ENCODE data around the gene ABCA5. TPM values are rescaled to one million over a fixed set of nuclear protein-coding genes. Genes with fewer than 3 reads are reported as not detected.

The ABCA5 gene
- total and polyA plus RNA-seq, 2 of the 13 experiments (the other 11 are each of a cell fraction or from before 2014, with no cell fraction given): 9.7 to 10.1 TPM

DNA sequence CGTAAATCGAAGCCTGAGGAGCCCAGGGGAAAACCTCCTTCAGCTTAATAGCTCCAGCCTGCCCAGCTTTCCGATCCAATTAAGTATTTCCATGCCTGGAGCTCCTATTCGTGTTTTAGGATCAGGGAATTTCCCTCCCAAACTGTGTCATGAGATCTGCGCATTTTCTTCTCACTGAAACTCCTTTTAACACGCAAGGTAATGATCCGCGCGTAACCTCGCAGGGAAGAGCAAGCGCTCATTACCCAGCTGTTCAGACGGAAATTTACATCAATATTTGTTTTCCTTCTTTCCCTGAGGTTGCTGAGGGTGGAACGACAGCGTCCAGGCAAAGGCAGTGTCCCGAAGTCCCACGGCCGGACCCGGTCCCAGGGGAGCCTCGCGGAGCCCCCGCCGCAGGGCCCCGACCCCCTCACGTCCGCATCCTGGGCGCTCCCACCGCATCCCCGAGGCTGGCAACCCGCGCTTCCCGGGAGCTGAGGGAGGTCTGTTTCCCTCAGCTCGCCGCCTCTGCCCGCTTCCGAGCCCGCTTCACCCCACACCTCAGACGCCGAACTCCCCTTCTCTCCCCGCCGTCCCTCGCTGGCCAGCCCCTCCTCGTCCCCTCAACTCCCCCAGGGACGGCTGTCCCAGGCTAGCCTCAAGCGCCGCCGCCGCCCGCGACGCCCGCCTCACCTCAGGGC is 415 bp downstream of the ABCA5 start:
- no peak for FAIRE-seq
- ATAC-seq: peak; percentile 59
- in situ Hi-C loops (cut with HindIII; ENCODE audit: extremely low pct_ligation_motif_present, low pct_unique_long_range_greater_than_20kb) (no loop called here), intact Hi-C loops (cut with micrococcal nuclease; ENCODE audit: unreplicated experiment) (loop anchor here (2.0 kb wide), 1 partner anchor 58 kb away; no protein-coding TSS in a partner anchor)
- Histone ChIP-seq H3K9ac (ENCODE audit: insufficient read depth, low read depth, low read length) (peak overlapping the region; percentile 65), H3K4me2 (ENCODE audit: low read depth, low read length) (peak overlapping the region; percentile 97), H3K27ac (ENCODE audit: extremely low read length, insufficient read depth, low read length) (peak overlapping the region; percentile 55), H3K9me3 (ENCODE audit: low read length) (no peaks in the 10 kb centered on the region), H3K27me3 (ENCODE audit: control insufficient read depth in 1 of 2, insufficient read depth in 2 of 2, low read length in 2 of 2) (no peaks in the 10 kb centered on the region; a peak in 2 of 5 replicates), H3K4me1 (ENCODE audit: insufficient read depth, low read length) (peaks cover 34% of the 10 kb centered on the region), H2AFZ (ENCODE audit: low read length) (peak overlapping the region; percentile 84), H3K4me3 (replicated peaks in 1 of 3; ENCODE audit: insufficient read depth in 1 of 3, low read depth in 2 of 3, low read length in 3 of 3) (peak overlapping the region; percentile 72 to 85 (median 82)), H3K79me2 (ENCODE audit: insufficient read depth, low read length) (no peaks in the 10 kb centered on the region), H4K20me1 (ENCODE audit: insufficient read depth, low read length) (no peaks in the 10 kb centered on the region), H3K36me3 (replicated peaks in 1 of 2; ENCODE audit: control insufficient read depth in 1 of 2, insufficient read depth in 2 of 2, low read length in 2 of 2) (no peaks in the 10 kb centered on the region)
- WGBS (ENCODE audit: low lambda C conversion rate): 1% methylated on average over 39 of the region's 51 CpGs
- TSS peak; percentile 49 for BruUV-seq (replicated peaks)
- ChIA-PET POLR2A (interaction anchor here (0.7 to 2.5 kb wide), 10 partner anchors 13 to 1333 kb away, joined by 3 to 13 read pairs (median 4); partner anchors contain the start of gene MAP2K6), CTCF (ENCODE audit: low intra/inter-chr PET ratio, low total read pairs) (no interaction called here)
- DNase-seq (ENCODE audit: low spot score): peak; percentile 7
- TF ChIP-seq, protein P1, sequence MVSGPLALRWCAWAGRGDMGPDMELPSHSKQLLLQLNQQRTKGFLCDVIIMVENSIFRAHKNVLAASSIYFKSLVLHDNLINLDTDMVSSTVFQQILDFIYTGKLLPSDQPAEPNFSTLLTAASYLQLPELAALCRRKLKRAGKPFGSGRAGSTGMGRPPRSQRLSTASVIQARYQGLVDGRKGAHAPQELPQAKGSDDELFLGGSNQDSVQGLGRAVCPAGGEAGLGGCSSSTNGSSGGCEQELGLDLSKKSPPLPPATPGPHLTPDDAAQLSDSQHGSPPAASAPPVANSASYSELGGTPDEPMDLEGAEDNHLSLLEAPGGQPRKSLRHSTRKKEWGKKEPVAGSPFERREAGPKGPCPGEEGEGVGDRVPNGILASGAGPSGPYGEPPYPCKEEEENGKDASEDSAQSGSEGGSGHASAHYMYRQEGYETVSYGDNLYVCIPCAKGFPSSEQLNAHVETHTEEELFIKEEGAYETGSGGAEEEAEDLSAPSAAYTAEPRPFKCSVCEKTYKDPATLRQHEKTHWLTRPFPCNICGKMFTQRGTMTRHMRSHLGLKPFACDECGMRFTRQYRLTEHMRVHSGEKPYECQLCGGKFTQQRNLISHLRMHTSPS (CRISPR knock-in tag; IDR thresholded peaks at IDR 0.05; ENCODE audit: low read depth): no peak
- TF ChIP-seq, protein P2, sequence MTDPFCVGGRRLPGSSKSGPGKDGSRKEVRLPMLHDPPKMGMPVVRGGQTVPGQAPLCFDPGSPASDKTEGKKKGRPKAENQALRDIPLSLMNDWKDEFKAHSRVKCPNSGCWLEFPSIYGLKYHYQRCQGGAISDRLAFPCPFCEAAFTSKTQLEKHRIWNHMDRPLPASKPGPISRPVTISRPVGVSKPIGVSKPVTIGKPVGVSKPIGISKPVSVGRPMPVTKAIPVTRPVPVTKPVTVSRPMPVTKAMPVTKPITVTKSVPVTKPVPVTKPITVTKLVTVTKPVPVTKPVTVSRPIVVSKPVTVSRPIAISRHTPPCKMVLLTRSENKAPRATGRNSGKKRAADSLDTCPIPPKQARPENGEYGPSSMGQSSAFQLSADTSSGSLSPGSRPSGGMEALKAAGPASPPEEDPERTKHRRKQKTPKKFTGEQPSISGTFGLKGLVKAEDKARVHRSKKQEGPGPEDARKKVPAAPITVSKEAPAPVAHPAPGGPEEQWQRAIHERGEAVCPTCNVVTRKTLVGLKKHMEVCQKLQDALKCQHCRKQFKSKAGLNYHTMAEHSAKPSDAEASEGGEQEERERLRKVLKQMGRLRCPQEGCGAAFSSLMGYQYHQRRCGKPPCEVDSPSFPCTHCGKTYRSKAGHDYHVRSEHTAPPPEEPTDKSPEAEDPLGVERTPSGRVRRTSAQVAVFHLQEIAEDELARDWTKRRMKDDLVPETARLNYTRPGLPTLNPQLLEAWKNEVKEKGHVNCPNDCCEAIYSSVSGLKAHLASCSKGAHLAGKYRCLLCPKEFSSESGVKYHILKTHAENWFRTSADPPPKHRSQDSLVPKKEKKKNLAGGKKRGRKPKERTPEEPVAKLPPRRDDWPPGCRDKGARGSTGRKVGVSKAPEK (CRISPR knock-in tag; IDR thresholded peaks at IDR 0.05; ENCODE audit: borderline replicate concordance): 0 out of 2 replicates have a peak, but pooled peaks have one; percentile 13
- TF ChIP-seq XRCC5 (optimal IDR thresholded peaks at IDR 0.05; ENCODE audit: low read length) (no peak), ZNF615 (CRISPR knock-in tag; IDR thresholded peaks at IDR 0.05; ENCODE audit: borderline replicate concordance) (no peak), HOXA9 (CRISPR knock-in tag; IDR thresholded peaks at IDR 0.05; ENCODE audit: borderline replicate concordance) (no peak), ZNF710 (CRISPR knock-in tag; IDR thresholded peaks at IDR 0.05; ENCODE audit: borderline replicate concordance) (no peak), RNF2 (conservative IDR thresholded peaks at IDR 0.05; ENCODE audit: low read depth) (no peak), SYNCRIP (IDR thresholded peaks at IDR 0.05; ENCODE audit: insufficient read depth, low read depth, low read length) (no peak)
- TF ChIP-seq, protein P3, sequence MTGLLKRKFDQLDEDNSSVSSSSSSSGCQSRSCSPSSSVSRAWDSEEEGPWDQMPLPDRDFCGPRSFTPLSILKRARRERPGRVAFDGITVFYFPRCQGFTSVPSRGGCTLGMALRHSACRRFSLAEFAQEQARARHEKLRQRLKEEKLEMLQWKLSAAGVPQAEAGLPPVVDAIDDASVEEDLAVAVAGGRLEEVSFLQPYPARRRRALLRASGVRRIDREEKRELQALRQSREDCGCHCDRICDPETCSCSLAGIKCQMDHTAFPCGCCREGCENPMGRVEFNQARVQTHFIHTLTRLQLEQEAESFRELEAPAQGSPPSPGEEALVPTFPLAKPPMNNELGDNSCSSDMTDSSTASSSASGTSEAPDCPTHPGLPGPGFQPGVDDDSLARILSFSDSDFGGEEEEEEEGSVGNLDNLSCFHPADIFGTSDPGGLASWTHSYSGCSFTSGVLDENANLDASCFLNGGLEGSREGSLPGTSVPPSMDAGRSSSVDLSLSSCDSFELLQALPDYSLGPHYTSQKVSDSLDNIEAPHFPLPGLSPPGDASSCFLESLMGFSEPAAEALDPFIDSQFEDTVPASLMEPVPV (CRISPR knock-in tag; IDR thresholded peaks at IDR 0.05): no peak
- TF ChIP-seq, protein P4, sequence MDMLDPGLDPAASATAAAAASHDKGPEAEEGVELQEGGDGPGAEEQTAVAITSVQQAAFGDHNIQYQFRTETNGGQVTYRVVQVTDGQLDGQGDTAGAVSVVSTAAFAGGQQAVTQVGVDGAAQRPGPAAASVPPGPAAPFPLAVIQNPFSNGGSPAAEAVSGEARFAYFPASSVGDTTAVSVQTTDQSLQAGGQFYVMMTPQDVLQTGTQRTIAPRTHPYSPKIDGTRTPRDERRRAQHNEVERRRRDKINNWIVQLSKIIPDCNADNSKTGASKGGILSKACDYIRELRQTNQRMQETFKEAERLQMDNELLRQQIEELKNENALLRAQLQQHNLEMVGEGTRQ (IDR thresholded peaks at IDR 0.05; ENCODE audit: low read depth, low read length): no peak
- TF ChIP-seq, protein P4 (CRISPR knock-in tag; IDR thresholded peaks at IDR 0.05; ENCODE audit: borderline replicate concordance): no peak
